Measurements from ENCODE around the gene WNT3A. TPM values are rescaled to one million over a fixed set of nuclear protein-coding genes. Genes with fewer than 3 reads are reported as not detected.

The WNT3A gene
- total RNA-seq, 1 experiment from 2014 or later, result not detected

GRCh38 chr1:228020686-228021354 lies 14.0 kb downstream of the WNT3A start:
- H3K36me3 ChIP-seq (ENCODE audit: insufficient read depth, low read length, poor library complexity, severe bottlenecking), result no peaks in the 10 kb centered on the region
- no TSS peak for BruUV-seq (replicated peaks)
- POLR2A ChIA-PET (ENCODE audit: low non-redundant PET), result no interaction called here

DNA sequence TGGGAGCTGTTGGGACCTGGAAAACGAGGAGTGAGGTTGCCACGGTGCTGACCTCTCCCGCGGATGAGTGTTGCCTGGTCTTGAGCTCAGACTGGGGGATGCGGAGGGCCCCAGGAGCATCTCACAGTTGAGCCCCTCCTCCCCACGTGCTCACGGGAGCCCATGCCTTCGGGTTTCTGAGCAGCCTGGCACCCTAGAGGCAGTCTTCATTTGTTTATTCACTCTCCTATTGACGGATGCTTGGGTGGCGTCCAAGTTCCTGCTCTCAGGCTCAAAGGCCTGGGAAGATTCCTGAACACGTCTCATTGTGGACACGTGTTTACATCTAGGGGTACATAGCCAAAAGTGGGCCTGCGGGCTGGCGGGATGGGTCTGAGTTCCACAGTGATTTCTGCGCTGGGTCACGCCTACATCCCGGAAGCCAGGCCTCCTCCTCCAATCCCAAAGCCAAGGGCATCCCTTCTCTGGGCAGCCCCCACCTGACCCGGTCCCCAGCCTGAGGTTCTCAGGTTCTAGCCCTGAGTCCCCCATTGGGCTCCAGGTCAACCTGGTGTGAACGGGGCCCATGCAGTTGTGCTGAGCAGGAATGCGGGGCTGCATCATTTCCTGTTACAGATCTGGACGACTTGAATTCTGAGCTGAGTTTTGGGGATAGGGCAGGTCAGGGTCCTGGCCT lies 14.7 kb downstream of the WNT3A start:
- CTCF ChIA-PET, result no interaction called here
- POLR2A ChIA-PET (ENCODE audit: low non-redundant PET), result no interaction called here
- no peak overlapping the region for H3K27ac ChIP-seq (ENCODE audit: low read depth, low read length, poor library complexity, severe bottlenecking)
- intact Hi-C loops (cut with micrococcal nuclease; ENCODE audit: unreplicated experiment), result no loop called here
- TF ChIP-seq, protein P1, sequence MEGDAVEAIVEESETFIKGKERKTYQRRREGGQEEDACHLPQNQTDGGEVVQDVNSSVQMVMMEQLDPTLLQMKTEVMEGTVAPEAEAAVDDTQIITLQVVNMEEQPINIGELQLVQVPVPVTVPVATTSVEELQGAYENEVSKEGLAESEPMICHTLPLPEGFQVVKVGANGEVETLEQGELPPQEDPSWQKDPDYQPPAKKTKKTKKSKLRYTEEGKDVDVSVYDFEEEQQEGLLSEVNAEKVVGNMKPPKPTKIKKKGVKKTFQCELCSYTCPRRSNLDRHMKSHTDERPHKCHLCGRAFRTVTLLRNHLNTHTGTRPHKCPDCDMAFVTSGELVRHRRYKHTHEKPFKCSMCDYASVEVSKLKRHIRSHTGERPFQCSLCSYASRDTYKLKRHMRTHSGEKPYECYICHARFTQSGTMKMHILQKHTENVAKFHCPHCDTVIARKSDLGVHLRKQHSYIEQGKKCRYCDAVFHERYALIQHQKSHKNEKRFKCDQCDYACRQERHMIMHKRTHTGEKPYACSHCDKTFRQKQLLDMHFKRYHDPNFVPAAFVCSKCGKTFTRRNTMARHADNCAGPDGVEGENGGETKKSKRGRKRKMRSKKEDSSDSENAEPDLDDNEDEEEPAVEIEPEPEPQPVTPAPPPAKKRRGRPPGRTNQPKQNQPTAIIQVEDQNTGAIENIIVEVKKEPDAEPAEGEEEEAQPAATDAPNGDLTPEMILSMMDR (conservative IDR thresholded peaks at IDR 0.05; ENCODE audit: low read depth, low read length), result no peak
- no peak for TF ChIP-seq EZH2 (IDR thresholded peaks at IDR 0.05; ENCODE audit: borderline replicate concordance, low read depth, low read length, poor library complexity, severe bottlenecking)
- BruUV-seq (replicated peaks), result no TSS peak
- peaks cover 16% of the 10 kb centered on the region for H3K27me3 ChIP-seq (replicated peaks; ENCODE audit: insufficient read depth, low read depth, low read length, poor library complexity)
- H3K36me3 ChIP-seq (ENCODE audit: insufficient read depth, low read length, poor library complexity, severe bottlenecking), result no peaks in the 10 kb centered on the region
- no peaks in the 10 kb centered on the region for H3K4me1 ChIP-seq (ENCODE audit: insufficient read depth, low read length, poor library complexity, severe bottlenecking)
- no peak for DNase-seq (ENCODE audit: low spot score)
- peaks cover 5% of the 10 kb centered on the region for H3K9me3 ChIP-seq (ENCODE audit: low read depth, low read length, poor library complexity, severe bottlenecking)
- no peak overlapping the region for H3K4me3 ChIP-seq (ENCODE audit: low read depth, low read length, poor library complexity, severe bottlenecking)

More at GRCh38 chr1:228020686-228021354, 14.0 kb downstream of the WNT3A start:
- TF ChIP-seq EZH2 (IDR thresholded peaks at IDR 0.05; ENCODE audit: borderline replicate concordance, low read depth, low read length, poor library complexity, severe bottlenecking), result no peak
- TF ChIP-seq, protein P1 (conservative IDR thresholded peaks at IDR 0.05; ENCODE audit: low read depth, low read length), result no peak
- CTCF ChIA-PET, result no interaction called here
- H3K4me1 ChIP-seq (ENCODE audit: insufficient read depth, low read length, poor library complexity, severe bottlenecking), result no peaks in the 10 kb centered on the region
- H3K9me3 ChIP-seq (ENCODE audit: low read depth, low read length, poor library complexity, severe bottlenecking), result peaks cover 5% of the 10 kb centered on the region
- peaks cover 16% of the 10 kb centered on the region for H3K27me3 ChIP-seq (replicated peaks; ENCODE audit: insufficient read depth, low read depth, low read length, poor library complexity)
- H3K4me3 ChIP-seq (ENCODE audit: low read depth, low read length, poor library complexity, severe bottlenecking), result no peak overlapping the region
- intact Hi-C loops (cut with micrococcal nuclease; ENCODE audit: unreplicated experiment), result no loop called here
- no peak overlapping the region for H3K27ac ChIP-seq (ENCODE audit: low read depth, low read length, poor library complexity, severe bottlenecking)
- no peak for DNase-seq (ENCODE audit: low spot score)

GRCh38 chr1:228022571-228023293 lies 15.9 kb downstream of the WNT3A start:
- peaks cover 5% of the 10 kb centered on the region for H3K9me3 ChIP-seq (ENCODE audit: low read depth, low read length, poor library complexity, severe bottlenecking)
- H3K4me3 ChIP-seq (ENCODE audit: low read depth, low read length, poor library complexity, severe bottlenecking), result no peak overlapping the region
- intact Hi-C loops (cut with micrococcal nuclease; ENCODE audit: unreplicated experiment), result no loop called here
- H3K27ac ChIP-seq (ENCODE audit: low read depth, low read length, poor library complexity, severe bottlenecking), result no peak overlapping the region
- CTCF ChIA-PET, result no interaction called here
- BruUV-seq (replicated peaks), result no TSS peak
- peaks cover 16% of the 10 kb centered on the region for H3K27me3 ChIP-seq (replicated peaks; ENCODE audit: insufficient read depth, low read depth, low read length, poor library complexity)
- H3K36me3 ChIP-seq (ENCODE audit: insufficient read depth, low read length, poor library complexity, severe bottlenecking), result no peaks in the 10 kb centered on the region
- H3K4me1 ChIP-seq (ENCODE audit: insufficient read depth, low read length, poor library complexity, severe bottlenecking), result no peaks in the 10 kb centered on the region
- POLR2A ChIA-PET (ENCODE audit: low non-redundant PET), result no interaction called here
- TF ChIP-seq, protein P1 (conservative IDR thresholded peaks at IDR 0.05; ENCODE audit: low read depth, low read length), result no peak
- no peak for TF ChIP-seq EZH2 (IDR thresholded peaks at IDR 0.05; ENCODE audit: borderline replicate concordance, low read depth, low read length, poor library complexity, severe bottlenecking)
- no peak for DNase-seq (ENCODE audit: low spot score)
